ENCODE data around the gene FNDC3B.

DNA sequence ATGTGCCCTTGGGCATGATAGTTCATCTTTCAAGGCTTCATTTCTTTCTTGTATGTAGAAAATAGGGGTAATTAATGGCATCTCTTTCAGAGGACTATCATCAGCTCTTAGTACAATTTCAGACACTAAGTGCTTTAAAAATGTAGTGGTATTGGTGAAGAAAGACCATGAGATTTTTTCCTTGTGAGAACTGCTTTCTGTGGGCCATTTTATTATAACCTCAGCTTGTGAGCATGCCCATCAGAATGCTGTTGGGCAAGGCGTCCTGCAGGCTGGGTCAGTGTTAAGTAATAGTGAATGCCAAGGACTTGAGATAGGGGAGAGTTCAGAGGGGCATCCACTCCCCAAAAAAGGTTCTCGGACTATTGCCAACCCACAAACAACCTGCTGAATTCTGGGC lies 221.0 kb downstream of the FNDC3B start:
- TF ChIP-seq CTCF (IDR thresholded peaks at IDR 0.05; ENCODE audit: extremely low read depth in 1 of 2, insufficient read depth in 1 of 2, low read depth in 1 of 2, low read length in 2 of 2) (no peak), EZH2 (IDR thresholded peaks at IDR 0.05; ENCODE audit: borderline replicate concordance, low read depth, low read length, severe bottlenecking) (no peak), JUN (IDR thresholded peaks at IDR 0.05; ENCODE audit: borderline replicate concordance, insufficient read depth, insufficient read length, low read depth) (no peak), POLR2AphosphoS5 (IDR thresholded peaks at IDR 0.05; ENCODE audit: insufficient read depth, low read depth, low read length) (no peak), POLR2A (IDR thresholded peaks at IDR 0.05; ENCODE audit: low read depth, low read length) (no peak)
